Memory B cell (primary cell): ENCODE results near the gene PHF19.

ENCODE experiments used
- ATAC-seq: fragments of 150-1000 bp; cut with Tn5 transposase; 2 replicates; pipeline ENCODE4 v1.10.0; 2021; ENCODE audit warnings: low read depth, mild to moderate bottlenecking, moderate library complexity
- DNase-seq, 2 donors: peaks; one replicate each; pipeline ENCODE4 v3.0.0; 2022; ENCODE audit warnings: low spot score in 2 of 2
- H3K27ac Mint-ChIP-seq: one replicate; pipeline ENCODE4 v1.8.0; 2022; ENCODE audit warnings: mild to moderate bottlenecking, moderate library complexity, mixed read lengths
- H3K27me3 Mint-ChIP-seq: one replicate; pipeline ENCODE4 v1.8.0; 2022; ENCODE audit warnings: mixed read lengths
- H3K36me3 Mint-ChIP-seq: one replicate; pipeline ENCODE4 v1.8.0; 2022; ENCODE audit warnings: mild to moderate bottlenecking, mixed read lengths
- H3K4me1 Mint-ChIP-seq: one replicate; pipeline ENCODE4 v1.8.0; 2022; ENCODE audit warnings: mixed read lengths
- H3K4me3 Mint-ChIP-seq: one replicate; pipeline ENCODE4 v1.8.0; 2022; ENCODE audit warnings: mild to moderate bottlenecking, moderate library complexity, mixed read lengths
- H3K9me3 Mint-ChIP-seq: one replicate; pipeline ENCODE4 v1.8.0; 2022; ENCODE audit warnings: mixed read lengths

The PHF19 gene

GRCh38 chr9:120875954-120876841, 790 bp downstream of the PHF19 start:
- Mint-ChIP-seq H3K36me3 (no peaks in the 10 kb centered on the region), H3K4me1 (peaks cover 32% of the 10 kb centered on the region), H3K27me3 (peaks cover 7% of the 10 kb centered on the region), H3K4me3 (peak overlapping the region; percentile 76), H3K27ac (peak overlapping the region; percentile 86), H3K9me3 (no peaks in the 10 kb centered on the region)
- ATAC-seq (peak; percentile 70), DNase-seq (peak; percentile 51 to 55)

DNA sequence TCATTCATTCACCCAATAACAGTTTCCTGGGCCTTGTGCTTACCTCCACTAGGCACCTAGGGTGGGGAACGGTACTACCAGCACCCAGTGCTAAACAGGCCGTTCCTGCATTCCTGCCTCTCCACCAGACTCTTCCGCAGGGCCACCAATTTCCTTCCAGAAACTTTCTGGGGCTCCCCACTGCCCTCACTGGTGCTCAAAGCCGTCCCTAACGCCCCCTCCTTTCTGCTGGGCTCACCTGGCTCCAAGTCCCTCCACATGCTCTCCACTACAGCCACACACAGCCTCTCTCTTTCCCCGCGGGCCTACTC, 1.4 kb downstream of the PHF19 start:
- peaks cover 32% of the 10 kb centered on the region for H3K4me1 Mint-ChIP-seq
- no peaks in the 10 kb centered on the region for H3K9me3 Mint-ChIP-seq
- DNase-seq, result no peak
- peaks cover 5% of the 10 kb centered on the region for H3K27me3 Mint-ChIP-seq
- H3K27ac Mint-ChIP-seq, result peak overlapping the region; percentile 86
- H3K4me3 Mint-ChIP-seq, result peak overlapping the region; percentile 67
- ATAC-seq, result no peak
- H3K36me3 Mint-ChIP-seq, result no peaks in the 10 kb centered on the region

DNA sequence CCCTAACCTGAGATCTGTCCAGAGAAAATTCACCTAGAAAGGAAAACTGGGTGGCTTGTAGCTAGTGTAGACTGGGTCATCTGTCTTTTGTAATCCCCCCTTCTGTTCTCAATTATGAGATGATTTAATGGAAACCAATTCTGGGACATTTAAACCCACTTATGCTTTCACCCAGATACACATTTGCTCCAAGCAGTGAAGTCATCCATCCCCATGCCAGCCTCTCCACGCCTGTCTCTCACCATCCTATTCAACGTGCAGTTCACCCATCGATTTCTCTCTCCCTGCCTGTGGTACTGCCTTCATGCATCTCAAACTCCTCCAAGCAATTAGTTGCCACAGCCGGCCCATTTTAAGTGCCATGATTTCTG, 1.8 kb downstream of the PHF19 start:
- ATAC-seq (no peak), DNase-seq (no peak)
- peaks cover 32% of the 10 kb centered on the region for H3K4me1 Mint-ChIP-seq
- peaks cover 5% of the 10 kb centered on the region for H3K27me3 Mint-ChIP-seq
- no peaks in the 10 kb centered on the region for H3K36me3 Mint-ChIP-seq
- peak overlapping the region; percentile 86 for H3K27ac Mint-ChIP-seq
- H3K9me3 Mint-ChIP-seq, result no peaks in the 10 kb centered on the region
- H3K4me3 Mint-ChIP-seq, result no peak overlapping the region

- Mint-ChIP-seq H3K9me3 (no peaks in the 10 kb centered on the region), H3K27ac (peak overlapping the region; percentile 86), H3K27me3 (peaks cover 4% of the 10 kb centered on the region), H3K36me3 (no peaks in the 10 kb centered on the region), H3K4me3 (no peak overlapping the region), H3K4me1 (peaks cover 28% of the 10 kb centered on the region)
- no peak for ATAC-seq
- DNase-seq, result no peak
These were observed 2.5 kb downstream of the PHF19 start for GRCh38 chr9:120874226-120875194.

DNA sequence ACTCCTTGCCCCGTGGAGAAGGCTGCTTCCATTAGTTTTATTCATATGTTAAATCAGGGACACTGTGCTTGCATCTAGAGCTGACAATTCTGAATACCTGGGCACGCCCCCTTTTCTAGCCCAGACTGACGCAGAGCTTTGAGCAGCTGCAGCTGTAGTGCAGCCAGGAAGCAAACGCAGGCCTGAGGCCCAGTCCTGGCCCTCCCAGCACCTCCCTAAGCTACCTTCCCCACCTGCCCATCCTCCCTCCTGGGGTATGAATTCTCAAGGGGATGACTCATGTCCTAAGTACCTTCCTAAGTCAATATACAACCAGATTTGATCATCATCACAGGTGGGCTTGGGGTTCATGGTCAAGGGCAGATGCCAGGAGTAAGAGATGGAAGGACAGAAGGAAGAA, 3.5 kb downstream of the PHF19 start:
- Mint-ChIP-seq H3K4me3 (no peak overlapping the region), H3K27ac (peak overlapping the region; percentile 21), H3K27me3 (peaks cover 2% of the 10 kb centered on the region), H3K4me1 (peaks cover 20% of the 10 kb centered on the region), H3K9me3 (no peaks in the 10 kb centered on the region), H3K36me3 (no peaks in the 10 kb centered on the region)
- no peak for DNase-seq
- no peak for ATAC-seq

- Mint-ChIP-seq H3K27me3 (peaks cover 2% of the 10 kb centered on the region), H3K9me3 (no peaks in the 10 kb centered on the region), H3K27ac (peak overlapping the region; percentile 21), H3K36me3 (no peaks in the 10 kb centered on the region), H3K4me1 (peaks cover 20% of the 10 kb centered on the region), H3K4me3 (no peak overlapping the region)
- DNase-seq (no peak), ATAC-seq (no peak)
These were observed 4.0 kb downstream of the PHF19 start for GRCh38 chr9:120872791-120873502.

DNA sequence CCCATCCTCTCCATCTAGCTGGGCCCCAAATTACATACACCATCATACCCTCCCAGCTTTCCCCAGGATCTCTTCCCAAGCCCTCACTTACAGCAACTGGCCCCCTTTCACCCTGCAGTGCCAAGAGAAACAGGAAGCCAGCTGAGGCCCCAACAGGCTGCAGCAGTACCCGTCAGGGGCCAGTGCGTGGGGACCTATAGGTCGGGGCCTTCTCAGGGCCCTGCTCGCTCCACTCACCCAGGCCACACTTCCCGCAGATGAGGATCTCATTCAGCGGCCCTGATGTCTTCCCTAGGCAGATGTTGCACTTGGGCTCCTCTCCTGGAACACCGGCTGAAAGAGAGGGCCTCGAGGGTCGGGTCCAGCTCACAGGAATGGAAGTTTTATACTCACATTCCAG, 6.8 kb downstream of the PHF19 start:
- no peak for DNase-seq
- H3K27me3 Mint-ChIP-seq, result no peaks in the 10 kb centered on the region
- no peaks in the 10 kb centered on the region for H3K9me3 Mint-ChIP-seq
- no peak for ATAC-seq
- peaks cover 11% of the 10 kb centered on the region for H3K4me1 Mint-ChIP-seq
- no peak overlapping the region for H3K27ac Mint-ChIP-seq
- no peaks in the 10 kb centered on the region for H3K36me3 Mint-ChIP-seq
- H3K4me3 Mint-ChIP-seq, result peak overlapping the region; percentile 14

GRCh38 chr9:120869726-120870125, 7.3 kb downstream of the PHF19 start:
- ATAC-seq, result no peak
- no peak for DNase-seq
- Mint-ChIP-seq H3K27ac (no peak overlapping the region), H3K9me3 (no peaks in the 10 kb centered on the region), H3K27me3 (no peaks in the 10 kb centered on the region), H3K4me3 (no peak overlapping the region), H3K36me3 (no peaks in the 10 kb centered on the region), H3K4me1 (peaks cover 11% of the 10 kb centered on the region)

DNA sequence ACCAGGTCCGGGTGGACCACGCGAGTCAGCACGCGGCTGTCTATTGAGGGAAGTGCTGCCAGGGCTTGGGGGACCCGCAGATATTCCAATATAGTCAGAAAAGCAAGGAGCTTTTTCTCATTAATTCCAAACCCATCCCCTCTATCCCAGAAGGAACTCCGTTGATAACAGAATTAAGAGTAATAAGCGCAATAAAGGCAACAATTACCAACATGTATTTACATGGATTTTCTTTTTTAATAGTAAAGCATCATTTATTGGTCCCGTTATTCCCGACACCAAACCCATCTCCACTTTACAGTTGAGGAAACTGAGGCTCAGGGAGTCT, 7.7 kb downstream of the PHF19 start:
- Mint-ChIP-seq H3K36me3 (no peaks in the 10 kb centered on the region), H3K4me1 (peaks cover 11% of the 10 kb centered on the region), H3K27me3 (no peaks in the 10 kb centered on the region), H3K9me3 (no peaks in the 10 kb centered on the region), H3K4me3 (peak overlapping the region; percentile 90), H3K27ac (peak overlapping the region; percentile 82)
- ATAC-seq (no peak), DNase-seq (no peak)

GRCh38 chr9:120868676-120869359, 8.2 kb downstream of the PHF19 start:
- ATAC-seq, result peak; percentile 85
- DNase-seq, result peak; percentile 96 to 97
- H3K27me3 Mint-ChIP-seq, result no peaks in the 10 kb centered on the region
- H3K27ac Mint-ChIP-seq, result peak overlapping the region; percentile 82
- no peaks in the 10 kb centered on the region for H3K9me3 Mint-ChIP-seq
- peaks cover 10% of the 10 kb centered on the region for H3K4me1 Mint-ChIP-seq
- peaks cover 3% of the 10 kb centered on the region for H3K36me3 Mint-ChIP-seq
- peak overlapping the region; percentile 90 for H3K4me3 Mint-ChIP-seq

- Mint-ChIP-seq H3K27me3 (no peaks in the 10 kb centered on the region), H3K4me3 (peak overlapping the region; percentile 82), H3K36me3 (peaks cover 3% of the 10 kb centered on the region), H3K9me3 (no peaks in the 10 kb centered on the region), H3K4me1 (peaks cover 8% of the 10 kb centered on the region), H3K27ac (peak overlapping the region; percentile 82)
- DNase-seq, result no peak
- peak; percentile 35 for ATAC-seq
These were observed 8.7 kb downstream of the PHF19 start for GRCh38 chr9:120868339-120868675.

DNA sequence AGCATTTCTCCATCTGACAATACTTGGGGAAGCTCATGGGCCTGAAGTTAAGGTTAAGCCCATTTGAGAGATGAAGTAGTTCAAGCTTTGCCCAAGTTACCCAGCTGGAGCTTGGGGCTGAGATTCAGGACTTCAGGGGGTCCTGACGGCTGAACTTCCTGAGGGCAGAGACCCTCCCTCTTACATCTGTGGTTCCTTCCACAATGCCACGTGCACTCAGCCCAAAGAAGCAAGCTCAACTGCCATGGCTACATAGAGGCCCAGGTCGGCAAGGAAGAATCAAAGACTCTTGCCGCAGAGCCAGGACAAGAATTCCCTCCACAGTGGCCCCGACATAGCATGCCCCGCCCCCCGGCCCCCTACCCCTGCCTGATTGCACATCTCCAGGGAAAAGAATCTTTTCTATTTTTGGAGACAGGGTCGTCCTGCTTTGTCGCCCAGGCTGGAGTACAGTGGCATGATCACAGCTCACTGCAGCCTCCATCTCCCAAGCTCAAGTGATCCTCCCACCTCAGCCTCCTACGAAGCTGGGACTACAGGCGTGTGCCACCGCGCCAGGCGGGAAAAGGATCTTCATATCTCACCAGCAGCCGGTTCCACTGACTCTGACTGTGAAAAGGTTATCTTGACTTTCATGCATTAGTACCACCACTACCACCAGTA, 9.2 kb downstream of the PHF19 start:
- Mint-ChIP-seq H3K36me3 (peaks cover 3% of the 10 kb centered on the region), H3K9me3 (no peaks in the 10 kb centered on the region), H3K4me1 (peaks cover 6% of the 10 kb centered on the region), H3K27me3 (no peaks in the 10 kb centered on the region), H3K4me3 (peak overlapping the region; percentile 82), H3K27ac (peak overlapping the region; percentile 82)
- no peak for ATAC-seq
- DNase-seq, result no peak

- Mint-ChIP-seq H3K36me3 (peaks cover 3% of the 10 kb centered on the region), H3K27me3 (no peaks in the 10 kb centered on the region), H3K4me1 (peaks cover 6% of the 10 kb centered on the region), H3K4me3 (no peak overlapping the region), H3K9me3 (no peaks in the 10 kb centered on the region), H3K27ac (no peak overlapping the region)
- DNase-seq (no peak), ATAC-seq (no peak)
These were observed 10.3 kb downstream of the PHF19 start for GRCh38 chr9:120866651-120867050.
